ENCODE results near the gene FANCC.

The FANCC gene

GRCh38 chr9:95188459-95188858 is 129.1 kb downstream of the FANCC start:
- Histone ChIP-seq H3K27ac (ENCODE audit: low read depth, low read length) (no peak overlapping the region), H3K4me1 (ENCODE audit: control insufficient read depth in 5 of 5, insufficient read depth in 5 of 5, low read length in 5 of 5) (peaks cover 0 to 16% (median 0%) of the 10 kb centered on the region in 5 donors), H3K9me3 (ENCODE audit: control insufficient read depth in 5 of 5, low read length in 5 of 5) (no peaks in the 10 kb centered on the region), H3K4me3 (ENCODE audit: low read depth in 1 of 5, low read length in 5 of 5) (no peak overlapping the region), H3K36me3 (ENCODE audit: control insufficient read depth in 5 of 5, insufficient read depth in 5 of 5, low read length in 5 of 5) (no peaks in the 10 kb centered on the region), H3K27me3 (ENCODE audit: control insufficient read depth in 5 of 5, insufficient read depth in 4 of 5, low read length in 5 of 5) (no peaks in the 10 kb centered on the region), H3K9ac (ENCODE audit: low read length in 5 of 5) (no peak overlapping the region)

- Histone ChIP-seq H3K4me3 (ENCODE audit: low read depth in 1 of 5, low read length in 5 of 5) (no peak overlapping the region), H3K9ac (ENCODE audit: low read length in 5 of 5) (no peak overlapping the region), H3K9me3 (ENCODE audit: control insufficient read depth in 5 of 5, low read length in 5 of 5) (no peaks in the 10 kb centered on the region), H3K27ac (ENCODE audit: low read depth, low read length) (no peak overlapping the region), H3K36me3 (ENCODE audit: control insufficient read depth in 5 of 5, insufficient read depth in 5 of 5, low read length in 5 of 5) (no peaks in the 10 kb centered on the region), H3K27me3 (ENCODE audit: control insufficient read depth in 5 of 5, insufficient read depth in 4 of 5, low read length in 5 of 5) (no peaks in the 10 kb centered on the region), H3K4me1 (ENCODE audit: control insufficient read depth in 5 of 5, insufficient read depth in 5 of 5, low read length in 5 of 5) (peaks cover 0 to 16% (median 0%) of the 10 kb centered on the region in 5 donors)
Measured at GRCh38 chr9:95185956-95186355, 131.6 kb downstream of the FANCC start.

- no peaks in the 10 kb centered on the region for H3K36me3 ChIP-seq (ENCODE audit: control insufficient read depth in 5 of 5, insufficient read depth in 5 of 5, low read length in 5 of 5)
- no peak overlapping the region for H3K27ac ChIP-seq (ENCODE audit: low read depth, low read length)
- H3K4me3 ChIP-seq (ENCODE audit: low read depth in 1 of 5, low read length in 5 of 5) = no peak overlapping the region
- no peaks in the 10 kb centered on the region for H3K9me3 ChIP-seq (ENCODE audit: control insufficient read depth in 5 of 5, low read length in 5 of 5)
- no peak overlapping the region for H3K9ac ChIP-seq (ENCODE audit: low read length in 5 of 5)
- peaks cover 0 to under 1% (median 0%) of the 10 kb centered on the region in 5 donors for H3K4me1 ChIP-seq (ENCODE audit: control insufficient read depth in 5 of 5, insufficient read depth in 5 of 5, low read length in 5 of 5)
- no peaks in the 10 kb centered on the region for H3K27me3 ChIP-seq (ENCODE audit: control insufficient read depth in 5 of 5, insufficient read depth in 4 of 5, low read length in 5 of 5)
Measured at GRCh38 chr9:95182854-95183563, 134.5 kb downstream of the FANCC start.

- H3K27ac ChIP-seq (ENCODE audit: low read depth, low read length) = no peak overlapping the region
- no peak overlapping the region for H3K9ac ChIP-seq (ENCODE audit: low read length in 5 of 5)
- no peaks in the 10 kb centered on the region for H3K9me3 ChIP-seq (ENCODE audit: control insufficient read depth in 5 of 5, low read length in 5 of 5)
- peaks cover 0 to 3% (median 0%) of the 10 kb centered on the region in 5 donors for H3K4me1 ChIP-seq (ENCODE audit: control insufficient read depth in 5 of 5, insufficient read depth in 5 of 5, low read length in 5 of 5)
- no peaks in the 10 kb centered on the region for H3K27me3 ChIP-seq (ENCODE audit: control insufficient read depth in 5 of 5, insufficient read depth in 4 of 5, low read length in 5 of 5)
- no peaks in the 10 kb centered on the region for H3K36me3 ChIP-seq (ENCODE audit: control insufficient read depth in 5 of 5, insufficient read depth in 5 of 5, low read length in 5 of 5)
- no peak overlapping the region for H3K4me3 ChIP-seq (ENCODE audit: low read depth in 1 of 5, low read length in 5 of 5)
Measured at GRCh38 chr9:95181835-95182234, 135.7 kb downstream of the FANCC start.

- H3K27me3 ChIP-seq (ENCODE audit: control insufficient read depth in 5 of 5, insufficient read depth in 4 of 5, low read length in 5 of 5) = no peaks in the 10 kb centered on the region
- H3K4me1 ChIP-seq (ENCODE audit: control insufficient read depth in 5 of 5, insufficient read depth in 5 of 5, low read length in 5 of 5) = peaks cover 0 to 3% (median 0%) of the 10 kb centered on the region in 5 donors
- H3K9ac ChIP-seq (ENCODE audit: low read length in 5 of 5) = no peak overlapping the region
- no peaks in the 10 kb centered on the region for H3K9me3 ChIP-seq (ENCODE audit: control insufficient read depth in 5 of 5, low read length in 5 of 5)
- H3K27ac ChIP-seq (ENCODE audit: low read depth, low read length) = no peak overlapping the region
- no peaks in the 10 kb centered on the region for H3K36me3 ChIP-seq (ENCODE audit: control insufficient read depth in 5 of 5, insufficient read depth in 5 of 5, low read length in 5 of 5)
- H3K4me3 ChIP-seq (ENCODE audit: low read depth in 1 of 5, low read length in 5 of 5) = no peak overlapping the region
Measured at GRCh38 chr9:95181226-95181818, 136.2 kb downstream of the FANCC start.

GRCh38 chr9:95177617-95178016 is 139.9 kb downstream of the FANCC start:
- Histone ChIP-seq H3K4me1 (ENCODE audit: control insufficient read depth in 5 of 5, insufficient read depth in 5 of 5, low read length in 5 of 5) (peaks cover 0 to 3% (median 0%) of the 10 kb centered on the region in 5 donors), H3K36me3 (ENCODE audit: control insufficient read depth in 5 of 5, insufficient read depth in 5 of 5, low read length in 5 of 5) (no peaks in the 10 kb centered on the region), H3K9ac (ENCODE audit: low read length in 5 of 5) (no peak overlapping the region), H3K9me3 (ENCODE audit: control insufficient read depth in 5 of 5, low read length in 5 of 5) (no peaks in the 10 kb centered on the region), H3K27me3 (ENCODE audit: control insufficient read depth in 5 of 5, insufficient read depth in 4 of 5, low read length in 5 of 5) (no peaks in the 10 kb centered on the region), H3K27ac (ENCODE audit: low read depth, low read length) (no peak overlapping the region), H3K4me3 (ENCODE audit: low read depth in 1 of 5, low read length in 5 of 5) (no peak overlapping the region)

GRCh38 chr9:95176755-95177319 is 140.7 kb downstream of the FANCC start:
- Histone ChIP-seq H3K36me3 (ENCODE audit: control insufficient read depth in 5 of 5, insufficient read depth in 5 of 5, low read length in 5 of 5) (no peaks in the 10 kb centered on the region), H3K4me1 (ENCODE audit: control insufficient read depth in 5 of 5, insufficient read depth in 5 of 5, low read length in 5 of 5) (peaks cover 0 to 3% (median 0%) of the 10 kb centered on the region in 5 donors), H3K9ac (ENCODE audit: low read length in 5 of 5) (no peak overlapping the region), H3K27ac (ENCODE audit: low read depth, low read length) (no peak overlapping the region), H3K4me3 (ENCODE audit: low read depth in 1 of 5, low read length in 5 of 5) (no peak overlapping the region), H3K9me3 (ENCODE audit: control insufficient read depth in 5 of 5, low read length in 5 of 5) (no peaks in the 10 kb centered on the region), H3K27me3 (ENCODE audit: control insufficient read depth in 5 of 5, insufficient read depth in 4 of 5, low read length in 5 of 5) (no peaks in the 10 kb centered on the region)

GRCh38 chr9:95175523-95175922 is 142.0 kb downstream of the FANCC start:
- Histone ChIP-seq H3K36me3 (ENCODE audit: control insufficient read depth in 5 of 5, insufficient read depth in 5 of 5, low read length in 5 of 5) (no peaks in the 10 kb centered on the region), H3K9me3 (ENCODE audit: control insufficient read depth in 5 of 5, low read length in 5 of 5) (no peaks in the 10 kb centered on the region), H3K4me3 (ENCODE audit: low read depth in 1 of 5, low read length in 5 of 5) (no peak overlapping the region), H3K27ac (ENCODE audit: low read depth, low read length) (no peak overlapping the region), H3K9ac (ENCODE audit: low read length in 5 of 5) (no peak overlapping the region), H3K27me3 (ENCODE audit: control insufficient read depth in 5 of 5, insufficient read depth in 4 of 5, low read length in 5 of 5) (no peaks in the 10 kb centered on the region), H3K4me1 (ENCODE audit: control insufficient read depth in 5 of 5, insufficient read depth in 5 of 5, low read length in 5 of 5) (peaks cover 0 to 4% (median 3%) of the 10 kb centered on the region in 5 donors)

GRCh38 chr9:95174038-95174437 is 143.5 kb downstream of the FANCC start:
- H3K27ac ChIP-seq (ENCODE audit: low read depth, low read length) = no peak overlapping the region
- H3K9me3 ChIP-seq (ENCODE audit: control insufficient read depth in 5 of 5, low read length in 5 of 5) = no peaks in the 10 kb centered on the region
- no peak overlapping the region for H3K9ac ChIP-seq (ENCODE audit: low read length in 5 of 5)
- H3K36me3 ChIP-seq (ENCODE audit: control insufficient read depth in 5 of 5, insufficient read depth in 5 of 5, low read length in 5 of 5) = no peaks in the 10 kb centered on the region
- H3K27me3 ChIP-seq (ENCODE audit: control insufficient read depth in 5 of 5, insufficient read depth in 4 of 5, low read length in 5 of 5) = no peaks in the 10 kb centered on the region
- H3K4me3 ChIP-seq (ENCODE audit: low read depth in 1 of 5, low read length in 5 of 5) = no peak overlapping the region
- peaks cover 0 to 6% (median 3%) of the 10 kb centered on the region in 5 donors for H3K4me1 ChIP-seq (ENCODE audit: control insufficient read depth in 5 of 5, insufficient read depth in 5 of 5, low read length in 5 of 5)

GRCh38 chr9:95171596-95171995 is 145.9 kb downstream of the FANCC start:
- H3K4me3 ChIP-seq (ENCODE audit: low read depth in 1 of 5, low read length in 5 of 5) = no peak overlapping the region
- no peaks in the 10 kb centered on the region for H3K9me3 ChIP-seq (ENCODE audit: control insufficient read depth in 5 of 5, low read length in 5 of 5)
- no peak overlapping the region for H3K27ac ChIP-seq (ENCODE audit: low read depth, low read length)
- H3K27me3 ChIP-seq (ENCODE audit: control insufficient read depth in 5 of 5, insufficient read depth in 4 of 5, low read length in 5 of 5) = no peaks in the 10 kb centered on the region
- no peaks in the 10 kb centered on the region for H3K36me3 ChIP-seq (ENCODE audit: control insufficient read depth in 5 of 5, insufficient read depth in 5 of 5, low read length in 5 of 5)
- no peak overlapping the region for H3K9ac ChIP-seq (ENCODE audit: low read length in 5 of 5)
- H3K4me1 ChIP-seq (ENCODE audit: control insufficient read depth in 5 of 5, insufficient read depth in 5 of 5, low read length in 5 of 5) = peaks cover 0 to 6% (median 0%) of the 10 kb centered on the region in 5 donors
